ENCODE results near the gene PSMB8.

- no peak for TF ChIP-seq CTCF (conservative IDR thresholded peaks at IDR 0.05)
- no peak for TF ChIP-seq EZH2 (IDR thresholded peaks at IDR 0.05; ENCODE audit: low read depth)
Measured at GRCh38 chr6:32890831-32891230, 47.0 kb upstream of the PSMB8 start.
